PFSK-1 (cell line): ENCODE data around the gene TAS2R10.

Source experiments
- FOXP2 ChIP-seq: optimal IDR thresholded peaks from 2 replicates; pipeline ENCODE3; 2011; ENCODE audit warnings: borderline replicate concordance, control low read depth, inconsistent platforms; ENCODE audit not compliant: insufficient read depth; ENCODE audit errors: extremely low read length, extremely low read depth
- POLR2AphosphoS5 ChIP-seq: IDR thresholded peaks from 2 replicates; pipeline ENCODE4 v1.6.1; 2012; ENCODE audit warnings: low read depth, mild to moderate bottlenecking, control low read depth, low read length, moderate library complexity
- SIN3A ChIP-seq: IDR thresholded peaks from 2 replicates; pipeline ENCODE4 v1.6.1; 2012; ENCODE audit warnings: mild to moderate bottlenecking, low read length, moderate library complexity, borderline replicate concordance; ENCODE audit not compliant: insufficient read depth
- TAF1 ChIP-seq: IDR thresholded peaks from 2 replicates; pipeline ENCODE4 v1.6.1; 2012; ENCODE audit warnings: low read length, control low read depth, borderline replicate concordance; ENCODE audit not compliant: insufficient read depth
- TF ChIP-seq, protein P1 (sequence below), 2 experiments: IDR thresholded peaks; 2 replicates each; pipeline versions ENCODE4 v1.6.1 to v1.8.0; 2011 to 2012; ENCODE audit warnings: low read depth in 2 of 2, low read length in 2 of 2, control low read depth in 1 of 2, inconsistent platforms in 1 of 2, mild to moderate bottlenecking in 1 of 2, moderate library complexity in 1 of 2; ENCODE audit not compliant: insufficient read depth in 1 of 2

Gene TAS2R10

DNA sequence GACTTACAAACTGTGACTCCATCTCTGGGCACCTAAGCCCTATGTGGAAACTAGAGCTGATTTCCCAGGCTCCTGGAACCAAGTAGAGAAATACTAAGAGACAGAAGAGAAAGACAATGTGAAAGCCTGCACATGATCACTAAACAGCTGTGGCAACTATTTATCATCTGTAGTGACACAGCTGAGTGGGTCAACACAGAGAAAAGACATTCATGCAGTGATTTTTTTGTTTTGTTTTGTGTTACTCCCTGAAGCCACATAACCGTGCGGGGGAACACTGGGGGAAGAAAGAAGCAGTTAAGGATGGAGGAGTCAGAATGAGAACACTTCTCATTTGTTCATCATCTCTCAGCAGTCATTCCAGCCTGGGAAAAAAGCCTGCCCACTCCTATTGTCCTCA is 21.6 kb upstream of the TAS2R10 start:
- TF ChIP-seq, protein P1, sequence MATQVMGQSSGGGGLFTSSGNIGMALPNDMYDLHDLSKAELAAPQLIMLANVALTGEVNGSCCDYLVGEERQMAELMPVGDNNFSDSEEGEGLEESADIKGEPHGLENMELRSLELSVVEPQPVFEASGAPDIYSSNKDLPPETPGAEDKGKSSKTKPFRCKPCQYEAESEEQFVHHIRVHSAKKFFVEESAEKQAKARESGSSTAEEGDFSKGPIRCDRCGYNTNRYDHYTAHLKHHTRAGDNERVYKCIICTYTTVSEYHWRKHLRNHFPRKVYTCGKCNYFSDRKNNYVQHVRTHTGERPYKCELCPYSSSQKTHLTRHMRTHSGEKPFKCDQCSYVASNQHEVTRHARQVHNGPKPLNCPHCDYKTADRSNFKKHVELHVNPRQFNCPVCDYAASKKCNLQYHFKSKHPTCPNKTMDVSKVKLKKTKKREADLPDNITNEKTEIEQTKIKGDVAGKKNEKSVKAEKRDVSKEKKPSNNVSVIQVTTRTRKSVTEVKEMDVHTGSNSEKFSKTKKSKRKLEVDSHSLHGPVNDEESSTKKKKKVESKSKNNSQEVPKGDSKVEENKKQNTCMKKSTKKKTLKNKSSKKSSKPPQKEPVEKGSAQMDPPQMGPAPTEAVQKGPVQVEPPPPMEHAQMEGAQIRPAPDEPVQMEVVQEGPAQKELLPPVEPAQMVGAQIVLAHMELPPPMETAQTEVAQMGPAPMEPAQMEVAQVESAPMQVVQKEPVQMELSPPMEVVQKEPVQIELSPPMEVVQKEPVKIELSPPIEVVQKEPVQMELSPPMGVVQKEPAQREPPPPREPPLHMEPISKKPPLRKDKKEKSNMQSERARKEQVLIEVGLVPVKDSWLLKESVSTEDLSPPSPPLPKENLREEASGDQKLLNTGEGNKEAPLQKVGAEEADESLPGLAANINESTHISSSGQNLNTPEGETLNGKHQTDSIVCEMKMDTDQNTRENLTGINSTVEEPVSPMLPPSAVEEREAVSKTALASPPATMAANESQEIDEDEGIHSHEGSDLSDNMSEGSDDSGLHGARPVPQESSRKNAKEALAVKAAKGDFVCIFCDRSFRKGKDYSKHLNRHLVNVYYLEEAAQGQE (IDR thresholded peaks at IDR 0.05; ENCODE audit: insufficient read depth in 1 of 2, low read depth in 2 of 2, low read length in 2 of 2) = no peak
- TF ChIP-seq SIN3A (no peak), FOXP2 (no peak), POLR2AphosphoS5 (no peak)

DNA sequence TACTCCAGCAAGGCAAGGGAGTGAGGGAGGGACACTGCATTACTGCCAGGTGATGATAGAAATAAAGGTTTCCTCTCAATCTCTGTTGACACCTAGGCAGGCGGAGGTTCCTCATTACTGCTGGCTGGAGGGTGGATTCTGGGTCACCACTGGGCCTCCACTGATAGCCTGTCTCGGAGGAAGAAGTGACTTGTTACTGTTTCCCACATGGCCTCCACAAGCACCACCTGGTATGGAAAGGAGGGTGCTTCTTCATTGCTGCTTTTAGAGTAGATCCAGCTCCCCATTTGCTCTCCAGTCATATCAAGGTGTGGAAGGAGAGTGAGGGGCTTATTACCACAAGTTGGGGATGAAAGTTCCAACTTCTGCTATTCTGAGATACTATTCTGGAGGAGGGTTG is 16.7 kb upstream of the TAS2R10 start:
- TF ChIP-seq POLR2AphosphoS5 (no peak), FOXP2 (no peak), SIN3A (no peak), TAF1 (no peak)
- TF ChIP-seq, protein P1 (IDR thresholded peaks at IDR 0.05; ENCODE audit: insufficient read depth in 1 of 2, low read depth in 2 of 2, low read length in 2 of 2) = no peak

GRCh38 chr12:10838461-10838860 is 12.3 kb upstream of the TAS2R10 start:
- TF ChIP-seq TAF1 (no peak), FOXP2 (no peak), SIN3A (no peak), POLR2AphosphoS5 (no peak)
- TF ChIP-seq, protein P1 (IDR thresholded peaks at IDR 0.05; ENCODE audit: insufficient read depth in 1 of 2, low read depth in 2 of 2, low read length in 2 of 2) = no peak

GRCh38 chr12:10829994-10830393 is 3.8 kb upstream of the TAS2R10 start:
- TF ChIP-seq FOXP2 (no peak), SIN3A (no peak), TAF1 (no peak), POLR2AphosphoS5 (no peak)
- TF ChIP-seq, protein P1 (IDR thresholded peaks at IDR 0.05; ENCODE audit: insufficient read depth in 1 of 2, low read depth in 2 of 2, low read length in 2 of 2) = no peak

GRCh38 chr12:10824957-10825356 is 1.2 kb downstream of the TAS2R10 start:
- TF ChIP-seq POLR2AphosphoS5 = no peak
- no peak for TF ChIP-seq SIN3A
- TF ChIP-seq TAF1 = no peak
- TF ChIP-seq, protein P1 (IDR thresholded peaks at IDR 0.05; ENCODE audit: insufficient read depth in 1 of 2, low read depth in 2 of 2, low read length in 2 of 2) = no peak
